ENCODE measurements around the gene MYO18B.

GRCh38 chr22:25840167-25840566 lies 98.2 kb downstream of the MYO18B start:
- TF ChIP-seq YY1 (IDR thresholded peaks at IDR 0.05; ENCODE audit: insufficient read depth, insufficient read length) = no peak
- TF ChIP-seq ZNF274 (IDR thresholded peaks at IDR 0.05; ENCODE audit: low read depth, low read length) = no peak
